Smooth muscle cell of the pulmonary artery (primary cell): ENCODE measurements around the gene PHF23. TPM values are rescaled to one million over a fixed set of nuclear protein-coding genes. Genes with fewer than 3 reads are reported as not detected.

Experiments used
- total RNA-seq: library from RNA; depleted of rRNA; stranded (reverse); fragments of >200 nt; gene quantifications from 2 replicates; pipeline ENCODE4 v1.2.3, GENCODE V29; 2014

PHF23 gene
- 36.2 and 41.9 TPM in 2 replicates for total RNA-seq

GRCh38 chr17:7239091-7240027 is at the start of gene PHF23:
PHF23 (minus strand) TSS chr17:7239457; CDS start chr17:7239279, 178 bp downstream.

DNA sequence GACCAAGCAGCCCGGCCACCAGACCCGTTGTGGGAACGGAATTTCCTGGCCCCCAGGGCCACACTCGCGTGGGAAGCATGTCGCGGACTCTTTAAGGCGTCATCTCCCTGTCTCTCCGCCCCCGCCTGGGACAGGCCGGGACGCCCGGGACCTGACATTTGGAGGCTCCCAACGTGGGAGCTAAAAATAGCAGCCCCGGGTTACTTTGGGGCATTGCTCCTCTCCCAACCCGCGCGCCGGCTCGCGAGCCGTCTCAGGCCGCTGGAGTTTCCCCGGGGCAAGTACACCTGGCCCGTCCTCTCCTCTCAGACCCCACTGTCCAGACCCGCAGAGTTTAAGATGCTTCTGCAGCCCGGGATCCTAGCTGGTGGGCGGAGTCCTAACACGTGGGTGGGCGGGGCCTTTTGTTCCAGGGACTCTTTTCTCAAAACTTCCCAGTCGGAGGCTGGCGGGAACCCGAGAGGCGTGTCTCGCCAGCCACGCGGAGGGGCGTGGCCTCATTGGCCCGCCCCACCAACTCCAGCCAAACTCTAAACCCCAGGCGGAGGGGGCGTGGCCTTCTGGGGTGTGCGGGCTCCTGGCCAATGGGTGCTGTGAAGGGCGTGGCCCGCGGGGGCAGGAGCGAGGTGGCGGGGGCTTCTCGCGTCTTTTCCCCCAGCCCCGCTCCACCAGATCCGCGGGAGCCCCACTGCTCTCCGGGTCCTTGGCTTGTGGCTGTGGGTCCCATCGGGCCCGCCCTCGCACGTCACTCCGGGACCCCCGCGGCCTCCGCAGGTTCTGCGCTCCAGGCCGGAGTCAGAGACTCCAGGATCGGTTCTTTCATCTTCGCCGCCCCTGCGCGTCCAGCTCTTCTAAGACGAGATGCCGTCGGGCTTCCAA is 42.1 kb upstream of the PHF23 start, which contains the start of gene SLC2A4:
Gene SLC2A4 (plus strand): TSS at position 645 of the 879 bp plus-strand sequence. CDS start 217 bp downstream, at position 862.

GRCh38 chr17:7262192-7262934 is 23.1 kb upstream of the PHF23 start, which contains the start of gene CLDN7:
CLDN7 (minus strand) TSS chr17:7262478; CDS start chr17:7262043, 435 bp downstream.

DNA sequence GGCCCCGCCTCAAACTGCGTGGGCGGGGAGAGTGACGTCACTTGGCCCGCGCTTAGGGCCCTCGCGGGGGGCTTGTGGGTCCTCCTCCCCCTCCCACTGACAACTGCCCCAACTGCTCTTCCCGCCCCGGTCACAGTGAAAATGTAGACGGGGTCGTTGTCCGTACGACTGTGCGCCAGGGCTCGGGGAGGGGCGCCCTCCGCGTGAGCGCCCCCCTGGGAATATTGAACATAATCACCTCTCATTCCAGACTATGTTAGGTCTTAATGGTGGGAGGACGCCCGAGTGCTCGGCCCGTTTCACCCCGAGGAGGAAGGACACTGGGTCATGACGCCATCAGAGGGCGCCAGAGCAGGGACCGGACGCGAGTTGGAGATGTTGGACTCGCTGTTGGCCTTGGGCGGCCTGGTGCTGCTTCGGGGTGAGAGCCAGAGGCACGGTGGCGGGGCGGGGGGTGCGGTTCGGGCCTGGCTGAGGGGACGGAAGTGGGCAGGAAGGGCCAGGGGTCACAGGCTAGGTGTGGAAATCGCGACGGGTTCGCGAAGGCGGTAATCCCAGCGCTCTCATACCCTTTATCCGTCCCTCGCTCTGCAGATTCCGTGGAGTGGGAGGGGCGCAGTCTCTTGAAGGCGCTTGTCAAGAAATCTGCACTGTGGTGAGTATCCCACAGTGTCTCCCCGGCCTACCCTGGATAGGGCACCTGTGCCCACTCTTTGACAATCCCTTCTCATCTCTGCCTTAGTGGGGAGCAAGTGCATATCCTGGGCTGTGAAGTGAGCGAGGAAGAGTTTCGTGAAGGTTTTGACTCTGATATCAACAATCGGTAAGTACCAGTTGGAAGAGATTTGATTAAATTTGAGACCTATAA is 13.2 kb upstream of the PHF23 start, which contains the start of gene ELP5:
Gene ELP5 (plus strand): TSS at position 40 of the 868 bp plus-strand sequence. CDS start 336 bp downstream, at position 376.

GRCh38 chr17:7251661-7252175 is 12.5 kb upstream of the PHF23 start, which contains the start of gene CTDNEP1:
CTDNEP1 (minus strand) TSS chr17:7251734; CDS start chr17:7251296, 438 bp downstream.

GRCh38 chr17:7241783-7242716 is 2.8 kb upstream of the PHF23 start, which contains the start of gene GABARAP:
GABARAP (minus strand) TSS chr17:7242449; CDS start chr17:7242330, 119 bp downstream.

GRCh38 chr17:7234083-7234951 is 4.9 kb downstream of the PHF23 start, which contains the start of gene DVL2:
DVL2 (minus strand) TSS chr17:7234517; CDS start chr17:7234262, 255 bp downstream.

DNA sequence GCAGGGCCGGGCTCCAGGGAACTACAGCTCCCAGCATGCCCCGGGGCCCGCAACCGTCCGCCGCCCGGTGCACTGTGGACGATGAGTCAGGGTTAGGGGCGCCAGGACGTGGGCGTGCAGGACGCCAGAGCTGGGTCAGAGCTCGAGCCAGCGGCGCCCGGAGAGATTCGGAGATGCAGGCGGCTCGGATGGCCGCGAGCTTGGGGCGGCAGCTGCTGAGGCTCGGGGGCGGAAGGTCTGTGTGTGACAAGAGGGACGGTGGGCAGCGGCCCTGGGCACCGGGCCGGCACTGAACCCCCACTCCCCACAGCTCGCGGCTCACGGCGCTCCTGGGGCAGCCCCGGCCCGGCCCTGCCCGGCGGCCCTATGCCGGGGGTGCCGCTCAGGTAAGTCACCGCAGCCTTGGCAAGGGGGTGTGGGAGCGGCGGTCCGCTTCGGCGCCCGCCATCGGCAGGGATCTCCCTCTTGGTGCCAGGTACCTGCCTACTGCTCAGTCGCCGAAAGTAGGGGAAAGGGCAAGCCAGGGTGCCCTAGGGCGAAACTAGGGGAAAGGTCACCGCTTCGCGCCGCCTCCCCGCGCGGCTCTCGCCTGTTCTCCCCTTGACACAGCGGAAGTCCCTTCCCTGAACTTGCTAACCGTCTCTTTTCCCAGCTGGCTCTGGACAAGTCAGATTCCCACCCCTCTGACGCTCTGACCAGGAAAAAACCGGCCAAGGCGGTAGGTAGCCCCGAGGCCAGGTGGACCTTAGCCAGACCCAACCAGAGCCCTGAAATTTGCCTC is 19.3 kb downstream of the PHF23 start, which contains the start of the genes ACADVL and DLG4:
Gene ACADVL (plus strand): TSS at position 127 of the 781 bp plus-strand sequence. CDS start 47 bp downstream, at position 174.
Gene DLG4 (minus strand): TSS at position 25 of the 781 bp plus-strand sequence.

Other genes with a start within 250 kb of the PHF23 start
- gene ALOX12, start 243.4 kb downstream of the PHF23 start, total RNA-seq = not detected in 2 replicates
- 88.2 and 97.8 TPM in 2 replicates for gene RNASEK, start 226.8 kb downstream of the PHF23 start, total RNA-seq
- 0.20 and 0.36 TPM in 2 replicates for gene BCL6B, start 216.4 kb downstream of the PHF23 start, total RNA-seq
- 0.85 and 1.1 TPM in 2 replicates for gene SLC16A13, start 203.4 kb downstream of the PHF23 start, total RNA-seq
- 0.10 and 0.13 TPM in 2 replicates for gene SLC16A11, start 195.4 kb downstream of the PHF23 start, total RNA-seq
- gene CLEC10A, start 159.2 kb downstream of the PHF23 start, total RNA-seq = not detected in 2 replicates
- not detected in 2 replicates for gene ASGR2, start 124.6 kb downstream of the PHF23 start, total RNA-seq
- 0.26 and 0.43 TPM in 2 replicates for gene ASGR1, start 60.1 kb downstream of the PHF23 start, total RNA-seq
- gene DLG4, start 19.6 kb downstream of the PHF23 start, total RNA-seq = 38.6 and 51.8 TPM in 2 replicates
- 253 and 331 TPM in 2 replicates for gene ACADVL, start 19.5 kb downstream of the PHF23 start, total RNA-seq
- 57.9 and 79.4 TPM in 2 replicates for gene DVL2, start 4.9 kb downstream of the PHF23 start, total RNA-seq
- gene GABARAP, start 3.0 kb upstream of the PHF23 start, total RNA-seq = 152 and 153 TPM in 2 replicates
- 71.7 and 85.0 TPM in 2 replicates for gene CTDNEP1, start 12.3 kb upstream of the PHF23 start, total RNA-seq
- 23.6 and 23.8 TPM in 2 replicates for gene ELP5, start 12.8 kb upstream of the PHF23 start, total RNA-seq
- gene CLDN7, start 23.0 kb upstream of the PHF23 start, total RNA-seq = 0.33 and 0.65 TPM in 2 replicates
- gene SLC2A4, start 42.3 kb upstream of the PHF23 start, total RNA-seq = 0.10 and 0.13 TPM in 2 replicates
- 0.07 TPM in 1 of 2 replicates, not detected in the other for gene YBX2, start 55.2 kb upstream of the PHF23 start, total RNA-seq
- 351 and 391 TPM in 2 replicates for gene EIF5A, start 68.2 kb upstream of the PHF23 start, total RNA-seq
- 20.3 and 20.4 TPM in 2 replicates for gene GPS2, start 75.9 kb upstream of the PHF23 start, total RNA-seq
- 21.6 and 31.2 TPM in 2 replicates for gene NEURL4, start 89.9 kb upstream of the PHF23 start, total RNA-seq
- gene ACAP1, start 97.1 kb upstream of the PHF23 start, total RNA-seq = 0.33 and 0.99 TPM in 2 replicates
- gene KCTD11, start 112.7 kb upstream of the PHF23 start, total RNA-seq = 13.4 and 14.2 TPM in 2 replicates
- not detected in 2 replicates for gene TMEM95, start 115.7 kb upstream of the PHF23 start, total RNA-seq
- 0.20 and 0.26 TPM in 2 replicates for gene TNK1, start 141.6 kb upstream of the PHF23 start, total RNA-seq
- gene PLSCR3, start 155.1 kb upstream of the PHF23 start, total RNA-seq = 52.9 and 58.3 TPM in 2 replicates
- 57.9 and 74.2 TPM in 2 replicates for gene TMEM256, start 164.6 kb upstream of the PHF23 start, total RNA-seq
- gene NLGN2, start 168.4 kb upstream of the PHF23 start, total RNA-seq = 23.7 and 28.4 TPM in 2 replicates
- gene SPEM1, start 180.9 kb upstream of the PHF23 start, total RNA-seq = not detected in 2 replicates
- gene SPEM2, start 186.2 kb upstream of the PHF23 start, total RNA-seq = not detected in 2 replicates
- not detected in 2 replicates for gene SPEM3, start 189.4 kb upstream of the PHF23 start, total RNA-seq
- 2.5 and 3.2 TPM in 2 replicates for gene TMEM102, start 196.0 kb upstream of the PHF23 start, total RNA-seq
- 12.9 and 16.7 TPM in 2 replicates for gene FGF11, start 200.1 kb upstream of the PHF23 start, total RNA-seq
- 5.2 and 6.7 TPM in 2 replicates for gene CHRNB1, start 205.6 kb upstream of the PHF23 start, total RNA-seq
- gene ZBTB4, start 240.2 kb upstream of the PHF23 start, total RNA-seq = 39.2 and 45.6 TPM in 2 replicates
- not detected in 2 replicates for gene SLC35G6, start 242.0 kb upstream of the PHF23 start, total RNA-seq
- 117 and 118 TPM in 2 replicates for gene POLR2A, start 244.9 kb upstream of the PHF23 start, total RNA-seq